Neural cell (in vitro differentiated cells): ENCODE results near the gene FCN1. TPM values are rescaled to one million over a fixed set of nuclear protein-coding genes. Genes with fewer than 3 reads are reported as not detected.

Experiments used
- H2AFZ ChIP-seq: fragments of 200-600, 300-800 bp; sonication (generic), shearing (Covaris generic); 2 replicates; pipeline ENCODE4 v1.6.0; 2014; ENCODE audit warnings: low read depth, mild to moderate bottlenecking, antibody characterized with exemption, low read length, moderate library complexity
- H3F3A ChIP-seq: fragments of 200-600 bp; shearing (Covaris generic); 2 replicates; pipeline ENCODE4 v1.6.1; 2016; ENCODE audit warnings: mild to moderate bottlenecking, moderate library complexity, mixed read lengths, antibody characterized with exemption, low read length; ENCODE audit not compliant: insufficient read depth, poor library complexity, severe bottlenecking
- H3K27ac ChIP-seq: fragments of 200-600, 300-800 bp; sonication (generic), shearing (Covaris generic); 2 replicates; pipeline ENCODE4 v1.5.1; 2014; ENCODE audit warnings: mild to moderate bottlenecking, low read length, moderate library complexity
- H3K27me3 ChIP-seq: fragments of 300-800, 200-600 bp; sonication (generic), shearing (Covaris generic); 2 replicates; pipeline ENCODE4 v1.6.0; 2014; ENCODE audit warnings: mild to moderate bottlenecking, low read depth, low read length, moderate library complexity; ENCODE audit not compliant: insufficient read depth
- H3K36me3 ChIP-seq: fragments of 300-800, 200-600 bp; sonication (generic), shearing (Covaris generic); 2 replicates; pipeline ENCODE4 v1.5.1; 2014; ENCODE audit warnings: mild to moderate bottlenecking, antibody characterized with exemption, low read length, moderate library complexity; ENCODE audit not compliant: insufficient read depth
- H3K4me2 ChIP-seq: fragments of 300-800, 200-600 bp; sonication (generic), shearing (Covaris generic); 2 replicates; pipeline ENCODE4 v1.6.0; 2014; ENCODE audit warnings: mild to moderate bottlenecking, low read length
- H3K4me3 ChIP-seq: fragments of 300-800, 200-600 bp; sonication (generic), shearing (Covaris generic); 2 replicates; pipeline ENCODE4 v1.5.1; 2014; ENCODE audit warnings: mild to moderate bottlenecking, low read length, moderate library complexity
- H3K79me2 ChIP-seq: fragments of 200-600 bp; shearing (Covaris generic); replicated peaks from 2 replicates; pipeline ENCODE4 v1.6.0; 2014; ENCODE audit warnings: mild to moderate bottlenecking, low read length, moderate library complexity; ENCODE audit not compliant: insufficient read depth
- H3K9ac ChIP-seq: fragments of 300-800, 200-600 bp; sonication (generic), shearing (Covaris generic); 2 replicates; pipeline ENCODE4 v1.6.1; 2016; ENCODE audit warnings: mild to moderate bottlenecking, low read length, mixed read lengths
- H3K9me2 ChIP-seq: fragments of 200-600 bp; shearing (Covaris generic); 2 replicates; pipeline ENCODE4 v1.6.1; 2016; ENCODE audit warnings: mild to moderate bottlenecking, low read length, mixed read lengths; ENCODE audit not compliant: insufficient read depth
- H3K9me3 ChIP-seq: fragments of 200-600, 300-800 bp; sonication (generic), shearing (Covaris generic); 2 replicates; pipeline ENCODE4 v1.6.1; 2016; ENCODE audit warnings: mild to moderate bottlenecking, mixed run types, low read length, moderate library complexity, mixed read lengths
- H4K20me1 ChIP-seq: fragments of 200-600 bp; shearing (Covaris generic); 2 replicates; pipeline ENCODE4 v1.6.1; 2016; ENCODE audit warnings: mild to moderate bottlenecking, mixed run types; ENCODE audit not compliant: insufficient read depth
- CTCF ChIP-seq: fragments of 450-650 bp; IDR thresholded peaks from 2 replicates; pipeline ENCODE4 v1.5.1; 2014; ENCODE audit warnings: antibody characterized with exemption, mild to moderate bottlenecking, moderate library complexity; ENCODE audit not compliant: poor library complexity, severe bottlenecking
- EZH2 ChIP-seq: fragments of 200-600, 300-800 bp; shearing (Covaris generic), sonication (generic); IDR thresholded peaks from 2 replicates; pipeline ENCODE4 v1.6.1; 2014; ENCODE audit warnings: antibody characterized with exemption, low read length, borderline replicate concordance, mild to moderate bottlenecking; ENCODE audit not compliant: insufficient read depth, poor library complexity, severe bottlenecking
- MXI1 ChIP-seq: fragments of 450-650 bp; conservative IDR thresholded peaks from 2 replicates; pipeline ENCODE4 v1.6.1; 2014; ENCODE audit warnings: antibody characterized with exemption, mild to moderate bottlenecking; ENCODE audit not compliant: poor library complexity, severe bottlenecking
- POLR2AphosphoS5 ChIP-seq: IDR thresholded peaks from 2 replicates; pipeline ENCODE4 v1.6.1; 2012
- RAD21 ChIP-seq: fragments of 450-650 bp; conservative IDR thresholded peaks from 2 replicates; pipeline ENCODE4 v1.6.1; 2014; ENCODE audit warnings: antibody characterized with exemption, mild to moderate bottlenecking, moderate library complexity
- REST ChIP-seq: IDR thresholded peaks from 2 replicates; pipeline ENCODE4 v1.6.1; 2012; ENCODE audit warnings: borderline replicate concordance
- SMC3 ChIP-seq: fragments of 450-650 bp; conservative IDR thresholded peaks from 2 replicates; pipeline ENCODE4 v1.6.1; 2014; ENCODE audit warnings: antibody characterized with exemption, mild to moderate bottlenecking, moderate library complexity; ENCODE audit not compliant: poor library complexity
- TAF1 ChIP-seq: IDR thresholded peaks from 2 replicates; pipeline ENCODE4 v1.6.1; 2012; ENCODE audit warnings: low read depth
- polyA plus RNA-seq: library from polyadenylated mRNA; depleted of rRNA; stranded (reverse); fragments of >200 nt; gene quantifications from 2 replicates; pipeline ENCODE4 v1.2.3, GENCODE V29; 2014

FCN1 gene
- polyA plus RNA-seq, 1 donor from 2014 or later = not detected

- no peaks in the 10 kb centered on the region for H4K20me1 ChIP-seq
- TF ChIP-seq REST (no peak), CTCF (no peak)
- no peak overlapping the region for H2AFZ ChIP-seq
- H3F3A ChIP-seq = no peaks in the 10 kb centered on the region
- no peaks in the 10 kb centered on the region for H3K9me2 ChIP-seq
- H3K9me3 ChIP-seq = no peaks in the 10 kb centered on the region
- H3K27ac ChIP-seq = no peak overlapping the region
- no peak overlapping the region for H3K4me3 ChIP-seq
- no peaks in the 10 kb centered on the region for H3K36me3 ChIP-seq
- no peaks in the 10 kb centered on the region for H3K27me3 ChIP-seq
- no peak overlapping the region for H3K4me2 ChIP-seq
- H3K79me2 ChIP-seq = no peaks in the 10 kb centered on the region
- no peak overlapping the region for H3K9ac ChIP-seq
These were observed 22.6 kb downstream of the FCN1 start for GRCh38 chr9:134895097-134895496.

- Histone ChIP-seq H3K27ac (no peak overlapping the region), H3K9me3 (no peaks in the 10 kb centered on the region), H3K9me2 (no peaks in the 10 kb centered on the region), H3K4me2 (no peak overlapping the region), H3K4me3 (no peak overlapping the region), H2AFZ (no peak overlapping the region), H3F3A (no peaks in the 10 kb centered on the region), H3K36me3 (no peaks in the 10 kb centered on the region), H3K9ac (no peak overlapping the region), H3K79me2 (no peaks in the 10 kb centered on the region), H4K20me1 (no peaks in the 10 kb centered on the region), H3K27me3 (no peaks in the 10 kb centered on the region)
- TF ChIP-seq POLR2AphosphoS5 (no peak), RAD21 (no peak), CTCF (no peak), EZH2 (no peak), SMC3 (no peak), TAF1 (no peak), MXI1 (no peak), REST (no peak)
These were observed 23.4 kb downstream of the FCN1 start for GRCh38 chr9:134894136-134894860.
